Activated CD4-positive, CD25-positive, alpha-beta regulatory T cell treated with anti-CD3 and anti-CD28 coated beads, Interleukin-2, amount 50 U/mL, for 16 hours (primary cell): ENCODE results near the gene CADM1.

Experiments used
- DNase-seq: peaks from one replicate; pipeline ENCODE4 v3.0.0-alpha.2; 2020; ENCODE audit warnings: low read depth, low spot score

CADM1 gene

GRCh38 chr11:115279813-115280761, 224.1 kb downstream of the CADM1 start:
- DNase-seq: no peak

- no peak for DNase-seq
Observed at GRCh38 chr11:115276799-115277198, 227.4 kb downstream of the CADM1 start.

DNA sequence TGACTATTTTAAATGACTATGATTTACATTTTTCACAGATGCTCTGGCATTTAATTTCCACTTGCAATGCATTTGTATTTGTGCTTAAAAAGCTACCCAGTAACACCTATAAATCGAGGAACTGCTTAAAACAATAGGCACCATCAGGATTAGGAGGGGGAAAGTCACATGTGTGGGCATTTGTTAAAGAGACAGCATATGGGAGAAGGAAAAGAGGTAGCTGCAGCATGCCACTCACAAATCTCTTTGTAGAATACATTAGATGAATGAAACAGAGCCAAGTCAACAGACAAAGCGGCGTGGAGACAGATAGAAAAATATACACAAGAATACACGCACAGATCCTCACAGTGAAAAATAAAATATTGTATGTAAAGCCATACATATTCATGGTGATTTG, 228.0 kb downstream of the CADM1 start:
- no peak for DNase-seq

DNA sequence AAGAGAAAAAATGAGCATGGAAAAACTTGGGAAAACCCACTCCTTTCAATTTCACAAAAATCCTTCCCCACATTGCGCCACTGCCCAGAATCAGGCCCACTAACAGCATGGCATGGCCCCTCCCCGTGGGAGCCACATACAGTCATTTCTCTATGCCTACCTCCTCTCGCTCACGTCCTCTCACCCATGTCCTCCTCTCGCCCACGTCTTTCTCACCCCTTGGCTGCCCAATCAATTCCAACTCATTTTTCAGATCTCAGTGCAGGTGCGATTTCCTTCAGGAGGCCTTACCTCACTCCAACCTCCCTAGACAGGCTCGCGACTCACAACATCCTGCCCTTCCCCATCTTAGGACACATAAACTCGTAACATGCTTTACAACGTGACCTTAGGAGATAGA, 229.2 kb downstream of the CADM1 start:
- no peak for DNase-seq

- no peak for DNase-seq
Observed at GRCh38 chr11:115272925-115273324, 231.3 kb downstream of the CADM1 start.

DNA sequence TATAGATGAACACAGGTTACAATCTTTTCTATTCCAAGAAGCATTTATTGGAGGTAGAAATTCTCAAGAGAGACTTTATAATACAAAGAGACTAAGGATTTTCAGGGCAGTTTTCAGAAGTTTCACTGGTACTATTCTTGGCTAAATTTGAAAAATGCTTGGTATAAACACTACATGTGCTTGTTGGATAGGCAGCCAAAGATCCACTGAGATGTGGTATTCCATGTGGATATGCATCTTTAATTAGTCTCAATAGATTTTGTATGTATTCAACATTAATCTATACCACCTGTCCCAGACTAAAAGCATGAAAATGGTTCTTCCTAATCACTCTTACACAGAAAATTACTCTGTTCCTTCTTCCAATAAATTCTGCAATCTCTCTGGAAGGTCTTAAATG, 232.6 kb downstream of the CADM1 start:
- DNase-seq: no peak

DNA sequence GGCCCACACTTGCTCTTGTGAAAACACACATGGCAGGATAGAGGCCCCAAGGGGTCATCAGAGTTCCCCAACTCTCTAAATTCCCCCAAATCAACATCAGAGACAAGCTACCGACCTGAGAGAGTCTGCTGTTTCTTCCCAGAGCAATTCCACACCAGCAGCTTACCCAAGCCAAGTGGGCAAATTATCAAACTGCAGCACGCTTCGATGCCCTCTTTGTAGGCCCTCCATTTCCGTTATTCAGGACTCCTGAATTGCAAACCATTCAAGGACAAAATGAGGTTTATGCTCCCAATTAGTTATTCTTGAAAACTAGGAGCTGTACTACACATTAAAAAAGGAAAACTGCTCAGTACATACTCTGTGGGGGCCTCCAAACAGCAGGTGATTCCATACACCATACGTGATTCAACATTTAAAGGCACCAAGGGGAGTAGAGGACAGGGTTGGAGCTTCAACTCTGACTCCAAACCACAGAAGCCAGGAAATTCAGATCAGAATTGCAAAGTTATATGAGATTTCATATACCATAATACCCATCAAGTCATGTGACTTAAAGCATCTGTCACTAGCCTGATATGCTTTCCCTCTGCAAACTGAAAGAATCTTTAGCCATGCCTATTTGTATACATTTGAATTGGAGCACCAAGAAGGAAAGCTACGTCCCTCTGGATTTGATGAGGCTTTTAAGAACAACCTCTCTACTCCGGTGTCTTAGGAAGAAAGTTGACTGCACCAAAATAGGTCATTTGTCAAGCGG, 234.8 kb downstream of the CADM1 start:
- DNase-seq: no peak

GRCh38 chr11:115267871-115268270, 236.3 kb downstream of the CADM1 start:
- DNase-seq: no peak

GRCh38 chr11:115267238-115267781, 236.9 kb downstream of the CADM1 start:
- no peak for DNase-seq

DNA sequence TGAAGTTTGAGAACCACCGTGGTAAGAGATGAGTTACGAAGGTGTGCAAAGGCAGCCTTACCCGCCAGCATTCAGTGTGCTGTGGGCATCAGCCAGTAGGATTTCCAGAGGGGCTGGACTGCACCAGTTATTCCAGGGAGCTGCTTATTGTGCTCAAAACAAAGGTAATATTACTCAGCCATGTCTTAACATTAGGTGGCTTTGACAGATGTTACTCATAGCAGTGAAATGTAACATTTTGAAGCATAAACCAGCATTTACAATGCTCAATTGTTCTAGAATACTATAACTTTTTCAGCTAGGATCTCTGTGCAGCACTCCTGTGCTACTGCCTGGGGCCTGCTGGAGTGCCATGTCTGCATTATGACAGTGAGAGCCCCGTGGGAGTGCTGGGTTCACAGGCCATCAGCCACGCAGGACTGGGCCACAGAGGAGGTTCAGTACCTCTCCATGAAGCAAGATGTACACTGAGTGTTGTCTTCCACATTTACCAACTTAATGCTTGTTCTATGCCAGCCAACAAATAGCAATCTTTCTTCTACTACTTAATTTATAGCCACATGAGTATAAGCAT, 238.1 kb downstream of the CADM1 start:
- DNase-seq: no peak

DNA sequence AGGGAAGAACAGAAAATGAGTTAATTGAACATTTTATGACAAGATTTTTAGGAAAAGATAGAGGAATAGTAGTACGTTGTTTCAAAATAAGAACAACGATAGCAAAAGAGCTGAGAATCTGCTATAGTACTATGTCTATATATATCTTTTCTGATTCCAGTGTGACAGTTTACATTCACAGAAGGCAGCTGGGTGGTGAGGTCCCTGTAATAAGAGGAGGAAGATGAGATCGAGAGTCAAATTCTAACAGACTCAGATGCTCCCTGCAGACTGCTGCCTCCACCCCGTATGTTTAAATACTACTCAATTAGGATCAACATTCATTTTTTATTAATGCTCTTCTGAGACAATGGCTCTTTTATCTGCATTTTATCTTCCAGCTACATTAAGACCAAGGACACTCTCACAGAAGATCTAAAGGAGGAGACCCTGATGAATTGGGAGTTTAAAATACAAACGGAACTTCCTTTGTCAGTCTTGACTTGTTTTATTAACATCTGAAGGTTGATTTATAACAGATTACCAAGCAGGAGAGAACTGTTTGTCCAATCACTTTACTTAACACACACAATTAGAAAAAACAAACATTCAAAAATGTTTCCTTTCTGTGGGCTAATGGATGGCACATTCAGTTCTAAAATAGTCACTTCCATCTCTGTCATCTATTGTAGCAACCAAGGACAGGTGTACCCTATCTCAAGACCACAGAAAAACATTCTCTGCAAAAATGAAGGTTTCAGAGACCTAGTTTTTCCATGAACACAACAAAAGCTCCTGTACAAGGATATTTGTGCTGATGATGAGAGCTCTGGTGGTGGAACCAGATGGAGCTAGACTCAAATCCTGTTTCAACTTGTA, 240.2 kb downstream of the CADM1 start:
- no peak for DNase-seq

GRCh38 chr11:115258216-115258615, 246.0 kb downstream of the CADM1 start:
- no peak for DNase-seq

GRCh38 chr11:115257678-115258077, 246.5 kb downstream of the CADM1 start:
- no peak for DNase-seq

DNA sequence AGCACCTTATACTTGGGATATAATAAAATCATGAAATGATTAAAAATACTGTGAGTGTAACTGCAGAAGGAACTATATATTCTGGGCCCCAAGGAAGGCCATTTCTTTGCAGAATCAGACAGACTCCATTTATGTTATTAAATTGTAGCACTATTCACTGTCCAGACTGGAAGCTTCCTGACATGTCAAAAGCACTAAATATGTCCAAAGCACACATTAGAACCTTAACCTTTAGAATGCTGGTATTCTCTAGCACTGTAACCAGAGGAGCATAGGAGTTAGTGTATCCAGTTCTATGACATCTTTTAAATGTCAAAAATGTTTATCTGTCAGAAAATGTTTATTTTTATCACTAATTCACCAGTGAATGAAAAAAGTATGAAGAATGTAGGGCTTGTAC, 246.9 kb downstream of the CADM1 start:
- DNase-seq: no peak

GRCh38 chr11:115256397-115257197, 247.6 kb downstream of the CADM1 start:
- no peak for DNase-seq

GRCh38 chr11:115255006-115255762, 249.0 kb downstream of the CADM1 start:
- DNase-seq: no peak

DNA sequence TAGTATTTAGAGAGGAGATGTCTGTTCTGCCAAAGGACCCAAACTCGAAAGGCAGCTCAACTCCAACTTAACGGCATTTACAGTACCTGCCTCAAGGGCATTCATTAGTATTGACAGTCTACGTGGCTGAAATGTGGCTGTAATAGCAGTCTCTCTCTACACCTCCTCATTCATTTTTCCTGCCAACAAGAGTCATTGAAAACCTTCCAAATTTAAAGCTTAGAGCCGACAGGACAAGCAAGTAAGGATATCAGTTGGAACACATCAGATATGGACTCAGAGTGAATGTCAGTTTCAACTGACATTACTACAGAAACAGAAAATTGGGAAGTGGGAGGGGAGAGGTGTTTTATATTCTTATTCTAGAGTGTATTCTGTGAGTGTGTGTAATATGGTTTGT, 253.1 kb downstream of the CADM1 start:
- DNase-seq: no peak

GRCh38 chr11:115249061-115249578, 255.1 kb downstream of the CADM1 start:
- no peak for DNase-seq

DNA sequence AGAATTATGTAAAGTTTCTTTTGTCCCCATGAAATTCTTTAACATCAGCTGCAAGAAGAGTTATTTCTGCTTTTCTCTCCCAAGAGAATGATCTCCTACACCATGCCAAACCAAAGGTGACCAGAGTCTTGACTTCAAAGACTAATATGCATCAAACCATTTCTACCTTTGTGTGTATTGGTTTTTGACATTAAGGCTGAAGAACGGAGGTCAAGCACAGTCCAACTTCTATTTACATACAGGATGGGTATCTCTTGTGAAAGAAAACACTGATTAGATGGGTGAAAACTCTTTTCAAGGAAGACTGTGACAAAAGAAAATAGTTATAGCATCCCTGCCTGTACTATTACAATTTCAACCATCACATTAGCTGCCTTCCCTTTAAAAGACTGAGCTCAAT, 256.3 kb downstream of the CADM1 start:
- no peak for DNase-seq
